Measurements from ENCODE around the gene SYNE2.

Gene SYNE2

DNA sequence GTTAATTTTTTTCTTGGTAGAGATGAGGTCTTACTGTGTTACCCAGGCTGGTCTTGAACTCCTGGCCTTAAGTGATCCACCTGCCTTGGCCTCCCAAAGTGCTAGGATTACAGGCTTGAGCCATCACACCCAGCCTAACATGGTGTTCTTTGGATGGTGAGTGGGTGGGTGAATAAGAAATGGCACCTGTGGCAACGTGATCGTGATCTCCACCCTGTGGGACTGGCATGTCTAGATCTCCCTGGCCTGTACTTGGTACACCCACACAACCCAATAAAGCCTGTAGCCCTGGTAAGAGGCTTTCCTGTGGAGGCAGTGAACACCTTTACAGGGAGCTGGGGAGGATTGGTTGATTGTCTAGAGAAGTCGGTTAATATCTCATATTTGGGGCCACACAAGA is 25.2 kb downstream of the SYNE2 start:
- no peak overlapping the region for H3K4me3 ChIP-seq (ENCODE audit: low read length)
- TF ChIP-seq, protein P1, sequence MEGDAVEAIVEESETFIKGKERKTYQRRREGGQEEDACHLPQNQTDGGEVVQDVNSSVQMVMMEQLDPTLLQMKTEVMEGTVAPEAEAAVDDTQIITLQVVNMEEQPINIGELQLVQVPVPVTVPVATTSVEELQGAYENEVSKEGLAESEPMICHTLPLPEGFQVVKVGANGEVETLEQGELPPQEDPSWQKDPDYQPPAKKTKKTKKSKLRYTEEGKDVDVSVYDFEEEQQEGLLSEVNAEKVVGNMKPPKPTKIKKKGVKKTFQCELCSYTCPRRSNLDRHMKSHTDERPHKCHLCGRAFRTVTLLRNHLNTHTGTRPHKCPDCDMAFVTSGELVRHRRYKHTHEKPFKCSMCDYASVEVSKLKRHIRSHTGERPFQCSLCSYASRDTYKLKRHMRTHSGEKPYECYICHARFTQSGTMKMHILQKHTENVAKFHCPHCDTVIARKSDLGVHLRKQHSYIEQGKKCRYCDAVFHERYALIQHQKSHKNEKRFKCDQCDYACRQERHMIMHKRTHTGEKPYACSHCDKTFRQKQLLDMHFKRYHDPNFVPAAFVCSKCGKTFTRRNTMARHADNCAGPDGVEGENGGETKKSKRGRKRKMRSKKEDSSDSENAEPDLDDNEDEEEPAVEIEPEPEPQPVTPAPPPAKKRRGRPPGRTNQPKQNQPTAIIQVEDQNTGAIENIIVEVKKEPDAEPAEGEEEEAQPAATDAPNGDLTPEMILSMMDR (IDR thresholded peaks at IDR 0.05; ENCODE audit: low read depth, low read length, poor library complexity, severe bottlenecking), result no peak
- TF ChIP-seq EZH2phosphoT487 (IDR thresholded peaks at IDR 0.05; ENCODE audit: borderline replicate concordance, low read length), result no peak
- peaks cover 9% of the 10 kb centered on the region; the same call in 1 of the 2 replicates for H4K20me1 ChIP-seq (ENCODE audit: control insufficient read depth, insufficient read depth, low read depth, low read length)
- H3F3A ChIP-seq (ENCODE audit: control insufficient read depth, insufficient read depth), result peaks cover 2% of the 10 kb centered on the region; the same call in 1 of the 2 replicates
- H3K4me2 ChIP-seq (ENCODE audit: low read length), result no peak overlapping the region
- H3K9me3 ChIP-seq (ENCODE audit: control insufficient read depth, insufficient read depth, low read length), result no peaks in the 10 kb centered on the region
- no peak overlapping the region for H3K27ac ChIP-seq (ENCODE audit: low read depth, low read length)
- H3K79me2 ChIP-seq (ENCODE audit: control insufficient read depth, low read length), result peaks cover 100% of the 10 kb centered on the region
- H3K9me2 ChIP-seq (replicated peaks; ENCODE audit: control insufficient read depth, low read length), result no peaks in the 10 kb centered on the region
- peaks cover 72% of the 10 kb centered on the region for H3K4me1 ChIP-seq (ENCODE audit: control insufficient read depth, low read length)
- H3K36me3 ChIP-seq (ENCODE audit: control insufficient read depth, low read length), result peaks cover 75% of the 10 kb centered on the region
- no peaks in the 10 kb centered on the region for H3K27me3 ChIP-seq (ENCODE audit: control insufficient read depth, low read length)

DNA sequence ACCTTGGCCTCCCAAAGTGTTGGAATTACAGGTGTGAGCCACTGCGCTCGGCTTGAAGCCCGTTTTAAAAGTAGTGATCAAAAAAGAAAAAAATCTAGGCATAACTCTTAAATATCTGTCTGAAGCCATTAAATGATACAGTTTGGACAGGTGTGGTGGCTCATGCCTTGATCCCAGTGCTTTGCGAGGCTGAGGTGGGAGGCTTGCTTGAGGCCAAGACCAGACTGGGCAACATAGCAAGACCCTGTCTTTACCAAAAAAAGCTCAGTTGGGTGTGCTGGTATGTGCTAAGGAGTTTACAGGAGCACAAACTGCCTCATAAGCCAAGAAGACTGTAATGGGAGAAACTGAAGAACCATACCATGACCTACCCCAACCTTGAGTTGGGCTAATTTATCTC is 26.0 kb downstream of the SYNE2 start:
- H3F3A ChIP-seq (ENCODE audit: control insufficient read depth, insufficient read depth), result peaks cover 2% of the 10 kb centered on the region; the same call in 1 of the 2 replicates

DNA sequence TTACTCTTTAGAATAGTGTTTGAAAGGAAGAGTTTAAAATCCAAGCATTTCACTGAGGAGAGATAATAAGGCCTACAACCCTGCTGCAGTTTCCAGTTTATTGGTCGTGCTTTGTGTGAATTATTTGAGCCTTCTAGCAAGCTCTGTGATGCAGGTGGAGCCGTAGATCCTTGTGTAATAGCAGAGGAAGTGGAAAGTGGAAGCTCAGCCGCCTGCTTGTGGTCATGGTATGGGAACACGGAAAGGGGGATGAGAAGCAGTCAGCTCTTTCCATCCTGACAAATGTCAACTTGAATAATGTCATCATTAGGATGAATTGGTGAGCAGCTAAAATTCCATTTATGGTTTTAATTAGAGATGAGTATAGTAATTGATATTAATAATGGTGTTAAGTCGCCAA is 29.1 kb downstream of the SYNE2 start:
- H3K4me1 ChIP-seq (ENCODE audit: control insufficient read depth, low read length), result peaks cover 66% of the 10 kb centered on the region
- no peaks in the 10 kb centered on the region for H3K9me2 ChIP-seq (replicated peaks; ENCODE audit: control insufficient read depth, low read length)
- H3K9me3 ChIP-seq (ENCODE audit: control insufficient read depth, insufficient read depth, low read length), result no peaks in the 10 kb centered on the region
- no peak overlapping the region for H3K4me3 ChIP-seq (ENCODE audit: low read length)
- no peak overlapping the region for H3K27ac ChIP-seq (ENCODE audit: low read depth, low read length)
- H3F3A ChIP-seq (ENCODE audit: control insufficient read depth, insufficient read depth), result peaks cover 2% of the 10 kb centered on the region; the same call in 1 of the 2 replicates
- peaks cover 19% of the 10 kb centered on the region for H4K20me1 ChIP-seq (ENCODE audit: control insufficient read depth, insufficient read depth, low read depth, low read length)
- no peak for TF ChIP-seq EZH2phosphoT487 (IDR thresholded peaks at IDR 0.05; ENCODE audit: borderline replicate concordance, low read length)
- TF ChIP-seq, protein P1 (IDR thresholded peaks at IDR 0.05; ENCODE audit: low read depth, low read length, poor library complexity, severe bottlenecking), result no peak
- peaks cover 69% of the 10 kb centered on the region for H3K36me3 ChIP-seq (ENCODE audit: control insufficient read depth, low read length)
- H3K27me3 ChIP-seq (ENCODE audit: control insufficient read depth, low read length), result no peaks in the 10 kb centered on the region
- H3K79me2 ChIP-seq (ENCODE audit: control insufficient read depth, low read length), result peaks cover 100% of the 10 kb centered on the region
- H3K4me2 ChIP-seq (ENCODE audit: low read length), result no peak overlapping the region

More for the DNA sequence above, 26.0 kb downstream of the SYNE2 start:
- Histone ChIP-seq H3K4me2 (ENCODE audit: low read length) (no peak overlapping the region), H3K27ac (ENCODE audit: low read depth, low read length) (no peak overlapping the region), H3K36me3 (ENCODE audit: control insufficient read depth, low read length) (peaks cover 74% of the 10 kb centered on the region), H3K79me2 (ENCODE audit: control insufficient read depth, low read length) (peaks cover 100% of the 10 kb centered on the region), H3K9me3 (ENCODE audit: control insufficient read depth, insufficient read depth, low read length) (no peaks in the 10 kb centered on the region), H3K9me2 (replicated peaks; ENCODE audit: control insufficient read depth, low read length) (no peaks in the 10 kb centered on the region), H3K4me1 (ENCODE audit: control insufficient read depth, low read length) (peaks cover 70% of the 10 kb centered on the region), H4K20me1 (ENCODE audit: control insufficient read depth, insufficient read depth, low read depth, low read length) (0 out of 2 replicates have a peak, but pooled peaks cover 9% of the 10 kb centered on the region), H3K27me3 (ENCODE audit: control insufficient read depth, low read length) (no peaks in the 10 kb centered on the region), H3K4me3 (ENCODE audit: low read length) (no peak overlapping the region)
- TF ChIP-seq, protein P1 (IDR thresholded peaks at IDR 0.05; ENCODE audit: low read depth, low read length, poor library complexity, severe bottlenecking), result no peak
- no peak for TF ChIP-seq EZH2phosphoT487 (IDR thresholded peaks at IDR 0.05; ENCODE audit: borderline replicate concordance, low read length)
